DOHH2 (cell line): ENCODE measurements around the gene HIPK2.

Experiments
- CTCF ChIP-seq: fragments of 200-600 bp; sonication (generic); IDR thresholded peaks from one replicate; pipeline ENCODE4 v1.5.1; 2014; ENCODE audit warnings: antibody characterized with exemption, mild to moderate bottlenecking, low read depth, low read length; ENCODE audit not compliant: poor library complexity, severe bottlenecking
- EZH2phosphoT487 ChIP-seq: fragments of 200-600 bp; sonication (generic); IDR thresholded peaks from 2 replicates; pipeline ENCODE4 v1.6.1; 2017; ENCODE audit warnings: borderline replicate concordance, mild to moderate bottlenecking, antibody characterized with exemption, low read length, moderate library complexity, mixed read lengths

- TF ChIP-seq CTCF (no peak), EZH2phosphoT487 (no peak)
Observed at GRCh38 chr7:139673762-139674161, 104.0 kb downstream of the HIPK2 start.
